ENCODE measurements around the gene GAA.

The GAA gene

GRCh38 chr17:80104321-80104955, 3.1 kb downstream of the GAA start:
- DNase-seq (ENCODE audit: low read depth) = no peak

DNA sequence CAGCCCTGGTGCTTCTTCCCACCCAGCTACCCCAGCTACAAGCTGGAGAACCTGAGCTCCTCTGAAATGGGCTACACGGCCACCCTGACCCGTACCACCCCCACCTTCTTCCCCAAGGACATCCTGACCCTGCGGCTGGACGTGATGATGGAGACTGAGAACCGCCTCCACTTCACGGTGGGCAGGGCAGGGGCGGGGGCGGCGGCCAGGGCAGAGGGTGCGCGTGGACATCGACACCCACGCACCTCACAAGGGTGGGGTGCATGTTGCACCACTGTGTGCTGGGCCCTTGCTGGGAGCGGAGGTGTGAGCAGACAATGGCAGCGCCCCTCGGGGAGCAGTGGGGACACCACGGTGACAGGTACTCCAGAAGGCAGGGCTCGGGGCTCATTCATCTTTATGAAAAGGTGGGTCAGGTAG, 3.6 kb downstream of the GAA start:
- no peak for DNase-seq (ENCODE audit: low read depth)

- no peak for DNase-seq (ENCODE audit: low read depth)
Measured at GRCh38 chr17:80105762-80106161, 4.4 kb downstream of the GAA start.

- DNase-seq (ENCODE audit: low read depth) = no peak
Measured at GRCh38 chr17:80106176-80106575, 4.8 kb downstream of the GAA start.

DNA sequence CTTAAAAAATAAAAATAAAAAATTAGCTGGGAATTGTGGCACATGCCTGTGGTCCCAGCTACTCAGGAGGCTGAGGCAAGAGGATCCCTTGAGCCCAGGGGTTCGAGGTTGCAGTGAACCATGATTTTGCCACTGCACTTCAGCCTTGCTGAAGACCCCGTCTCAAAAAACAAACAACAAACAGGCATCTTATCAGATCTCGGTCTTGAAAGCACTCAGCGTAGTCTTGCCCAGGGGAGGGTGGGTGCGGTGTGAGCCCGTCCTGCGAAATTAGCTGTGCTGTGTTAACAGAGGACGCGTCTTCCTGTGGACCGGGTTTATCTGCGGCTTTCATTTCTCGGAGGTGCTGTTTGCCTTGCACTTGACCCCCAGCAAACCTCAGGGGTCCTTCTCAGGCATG, 5.4 kb downstream of the GAA start:
- no peak for DNase-seq (ENCODE audit: low read depth)

GRCh38 chr17:80107231-80108021, 6.0 kb downstream of the GAA start:
- DNase-seq (ENCODE audit: low read depth) = no peak

DNA sequence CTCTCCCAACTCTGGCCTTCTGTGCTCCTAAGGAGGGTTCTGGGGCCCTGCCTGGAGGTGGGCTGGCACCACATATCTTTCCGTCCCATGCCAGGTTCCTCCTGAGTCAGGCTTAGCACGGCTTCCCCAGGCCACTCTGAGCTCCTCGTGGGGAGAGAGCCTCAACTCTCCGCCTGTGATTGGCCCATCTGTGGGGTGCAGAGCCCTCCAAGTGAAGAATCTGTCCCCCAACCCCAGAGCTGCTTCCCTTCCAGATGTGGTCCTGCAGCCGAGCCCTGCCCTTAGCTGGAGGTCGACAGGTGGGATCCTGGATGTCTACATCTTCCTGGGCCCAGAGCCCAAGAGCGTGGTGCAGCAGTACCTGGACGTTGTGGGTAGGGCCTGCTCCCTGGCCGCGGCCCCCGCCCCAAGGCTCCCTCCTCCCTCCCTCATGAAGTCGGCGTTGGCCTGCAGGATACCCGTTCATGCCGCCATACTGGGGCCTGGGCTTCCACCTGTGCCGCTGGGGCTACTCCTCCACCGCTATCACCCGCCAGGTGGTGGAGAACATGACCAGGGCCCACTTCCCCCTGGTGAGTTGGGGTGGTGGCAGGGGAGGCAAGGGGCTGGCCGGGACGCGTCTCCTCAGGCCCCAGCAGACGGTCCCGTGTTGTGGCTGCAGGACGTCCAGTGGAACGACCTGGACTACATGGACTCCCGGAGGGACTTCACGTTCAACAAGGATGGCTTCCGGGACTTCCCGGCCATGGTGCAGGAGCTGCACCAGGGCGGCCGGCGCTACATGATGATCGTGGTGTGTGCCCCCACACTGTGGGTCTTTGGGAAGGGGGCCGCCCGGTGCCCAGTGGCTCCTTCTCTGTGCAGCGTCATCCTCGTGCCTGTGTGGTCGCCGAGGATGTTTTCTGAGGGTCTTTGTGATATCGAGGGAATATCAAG, 6.9 kb downstream of the GAA start:
- DNase-seq (ENCODE audit: low read depth) = no peak

- no peak for DNase-seq (ENCODE audit: low read depth)
Measured at GRCh38 chr17:80109066-80109660, 7.8 kb downstream of the GAA start.

- no peak for DNase-seq (ENCODE audit: low read depth)
Measured at GRCh38 chr17:80109713-80110446, 8.5 kb downstream of the GAA start.

DNA sequence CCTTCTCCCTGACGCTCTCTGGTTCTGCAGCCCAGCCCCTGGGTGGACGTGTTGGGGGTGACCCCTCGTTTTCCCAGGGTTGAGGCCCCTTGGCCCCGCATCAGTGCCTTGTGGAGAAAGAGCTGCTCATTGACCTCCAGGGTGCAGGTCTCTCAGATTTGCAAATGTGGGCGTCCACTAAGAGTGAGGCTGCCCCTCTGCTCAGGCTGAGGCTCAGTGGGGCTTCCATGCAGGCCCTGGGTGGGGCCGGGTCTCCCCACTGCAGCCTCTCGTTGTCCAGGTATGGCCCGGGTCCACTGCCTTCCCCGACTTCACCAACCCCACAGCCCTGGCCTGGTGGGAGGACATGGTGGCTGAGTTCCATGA, 9.0 kb downstream of the GAA start:
- DNase-seq (ENCODE audit: low read depth) = no peak

GRCh38 chr17:80110927-80111701, 9.7 kb downstream of the GAA start:
- DNase-seq (ENCODE audit: low read depth) = no peak

- DNase-seq (ENCODE audit: low read depth) = no peak
Measured at GRCh38 chr17:80111702-80112470, 10.5 kb downstream of the GAA start.

DNA sequence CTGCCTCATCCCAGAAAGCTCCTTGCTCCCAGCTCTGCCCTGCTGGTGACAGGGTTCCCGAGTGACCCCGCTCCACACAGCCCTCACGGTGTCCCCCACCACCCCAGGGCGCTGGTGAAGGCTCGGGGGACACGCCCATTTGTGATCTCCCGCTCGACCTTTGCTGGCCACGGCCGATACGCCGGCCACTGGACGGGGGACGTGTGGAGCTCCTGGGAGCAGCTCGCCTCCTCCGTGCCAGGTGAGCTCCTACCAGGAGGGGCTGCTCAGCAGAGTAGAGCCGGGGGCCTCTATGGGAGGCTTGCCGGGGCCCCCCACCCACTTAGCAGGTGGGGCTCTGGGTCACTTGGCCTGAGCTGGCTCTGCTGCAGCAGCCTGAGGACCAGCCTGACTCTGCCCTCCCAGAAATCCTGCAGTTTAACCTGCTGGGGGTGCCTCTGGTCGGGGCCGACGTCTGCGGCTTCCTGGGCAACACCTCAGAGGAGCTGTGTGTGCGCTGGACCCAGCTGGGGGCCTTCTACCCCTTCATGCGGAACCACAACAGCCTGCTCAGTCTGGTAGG, 11.2 kb downstream of the GAA start:
- no peak for DNase-seq (ENCODE audit: low read depth)

DNA sequence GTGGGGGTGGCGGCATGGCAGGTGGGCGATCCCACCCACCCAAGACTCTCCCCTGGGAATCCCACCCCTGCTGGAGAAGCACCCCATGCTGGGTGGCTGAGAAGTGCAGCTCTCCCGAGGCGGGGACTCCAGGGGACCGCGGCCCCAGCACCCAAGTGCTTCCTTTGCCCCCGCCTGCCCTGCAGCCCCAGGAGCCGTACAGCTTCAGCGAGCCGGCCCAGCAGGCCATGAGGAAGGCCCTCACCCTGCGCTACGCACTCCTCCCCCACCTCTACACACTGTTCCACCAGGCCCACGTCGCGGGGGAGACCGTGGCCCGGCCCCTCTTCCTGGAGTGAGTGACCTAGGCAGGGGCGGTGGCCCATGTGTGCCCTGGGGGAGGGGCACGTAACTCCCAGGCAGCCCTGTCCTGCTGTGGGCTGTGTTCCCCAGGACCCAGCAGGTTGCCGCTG, 11.7 kb downstream of the GAA start:
- no peak for DNase-seq (ENCODE audit: low read depth)

DNA sequence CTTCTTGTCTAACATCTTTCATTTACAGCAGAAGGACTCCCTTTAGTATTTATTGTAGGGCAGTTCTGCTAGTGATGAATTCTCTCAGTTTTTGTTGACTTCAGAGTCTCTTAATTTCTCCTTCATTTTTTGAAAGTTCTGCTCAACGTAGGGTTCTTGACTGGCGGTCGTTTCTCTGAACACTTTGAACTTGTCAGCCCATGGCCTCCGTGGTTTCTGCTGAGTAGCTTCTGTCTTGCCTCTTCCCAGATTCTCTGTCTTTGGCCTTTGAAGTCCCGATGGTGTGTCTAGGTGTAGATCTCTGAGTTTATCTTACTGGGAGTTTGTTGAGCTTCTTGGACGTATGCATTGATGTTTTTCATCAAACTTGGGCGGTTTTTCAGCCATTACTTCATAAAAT, 13.4 kb downstream of the GAA start:
- no peak for DNase-seq (ENCODE audit: low read depth)

DNA sequence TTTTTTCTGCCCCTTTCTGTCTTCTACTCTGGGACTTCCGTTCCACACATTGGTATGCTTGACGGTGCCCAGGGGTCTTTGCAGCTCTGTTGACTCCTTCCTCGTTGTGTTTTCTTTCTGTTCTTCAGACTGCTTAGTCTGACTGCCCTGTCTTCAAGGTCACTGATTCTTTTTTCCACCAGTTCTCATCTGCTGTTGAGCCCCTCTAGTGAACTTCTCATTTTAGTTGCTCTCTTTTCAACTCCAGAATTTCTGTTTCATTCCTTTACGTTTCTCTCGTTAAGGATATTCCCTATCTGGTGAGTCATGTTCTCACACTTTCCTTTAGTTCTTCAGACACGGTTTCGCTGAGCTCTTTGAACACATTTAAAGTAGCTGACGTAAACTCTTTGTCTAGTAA, 13.8 kb downstream of the GAA start:
- no peak for DNase-seq (ENCODE audit: low read depth)

GRCh38 chr17:80116276-80116920, 15.0 kb downstream of the GAA start:
- no peak for DNase-seq (ENCODE audit: low read depth)

DNA sequence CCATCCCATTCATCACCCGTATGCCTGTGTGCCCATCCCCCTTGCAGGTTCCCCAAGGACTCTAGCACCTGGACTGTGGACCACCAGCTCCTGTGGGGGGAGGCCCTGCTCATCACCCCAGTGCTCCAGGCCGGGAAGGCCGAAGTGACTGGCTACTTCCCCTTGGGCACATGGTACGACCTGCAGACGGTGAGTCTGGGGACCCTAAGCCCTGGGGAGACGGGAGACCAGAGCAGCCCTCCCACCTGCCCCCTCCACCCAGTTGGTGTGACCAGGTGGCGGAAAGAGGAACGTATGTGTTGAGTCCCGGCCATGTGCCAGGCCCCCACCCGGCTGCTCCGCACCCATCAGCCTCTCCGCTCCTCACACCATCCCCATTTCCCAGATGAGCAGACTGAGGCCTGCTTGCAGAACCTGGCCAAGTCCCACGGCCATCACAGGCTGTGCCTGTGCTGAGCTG, 15.6 kb downstream of the GAA start:
- no peak for DNase-seq (ENCODE audit: low read depth)

Measured in stimulated activated CD8-positive, alpha-beta memory T cell treated with anti-CD3 and anti-CD28 coated beads, Interleukin-15, amount 100 ng/mL, for 1 hour (primary cell).